Caco-2 (cell line): ENCODE data around the gene LSM4. TPM values are rescaled to one million over a fixed set of nuclear protein-coding genes. Genes with fewer than 3 reads are reported as not detected.

ENCODE experiments used
- BruUV-seq: library from RNA; stranded (reverse); fragments of 400-500 nt; replicated peaks from 2 replicates; lab custom pipeline; 2021; lab: Mats Ljungman, UMichigan
- CTCF ChIA-PET: fragments of 300-600 bp; sonication (Branson Sonifier 250); formaldehyde crosslinking; loops from one replicate; lab custom pipeline; 2022; ENCODE audit warnings: antibody characterized with exemption; lab: Charles Lee
- POLR2A ChIA-PET: fragments of 300-600 bp; sonication (Branson Sonifier 250); formaldehyde crosslinking; loops from one replicate; lab custom pipeline; 2022; ENCODE audit warnings: antibody characterized with exemption; lab: Charles Lee
- DNase-seq, 2 experiments: peaks; one replicate each; pipeline versions ENCODE4 v3.0.0 to v3.0.0-alpha.2; 2020 to 2022
- H3K27me3 ChIP-seq: replicated peaks from 2 replicates; pipeline ENCODE4 v1.6.0; 2011; ENCODE audit warnings: low read length; ENCODE audit not compliant: control insufficient read depth, insufficient read depth
- H3K36me3 ChIP-seq: 2 replicates; pipeline ENCODE4 v1.5.1; 2011; ENCODE audit warnings: low read length; ENCODE audit not compliant: control insufficient read depth, insufficient read depth
- H3K4me1 ChIP-seq: fragments of 250-450 bp; sonication (Bioruptor Pico); 2 replicates; pipeline ENCODE4 v1.5.1; 2020; ENCODE audit warnings: mild to moderate bottlenecking
- H3K4me3 ChIP-seq: 2 replicates; pipeline ENCODE4 v1.5.1; 2011; ENCODE audit warnings: low read depth, mild to moderate bottlenecking, control low read depth, low read length
- H3K9me3 ChIP-seq: fragments of 250-450 bp; sonication (Bioruptor Pico); 2 replicates; pipeline ENCODE4 v1.5.1; 2020; ENCODE audit warnings: mild to moderate bottlenecking, moderate library complexity
- H3K27ac Mint-ChIP-seq: one replicate; pipeline ENCODE4 v1.8.0; 2022; ENCODE audit warnings: mixed read lengths; ENCODE audit not compliant: unreplicated experiment
- H3K27me3 Mint-ChIP-seq: one replicate; pipeline ENCODE4 v1.8.0; 2022; ENCODE audit warnings: mixed read lengths; ENCODE audit not compliant: insufficient read depth, unreplicated experiment
- H3K36me3 Mint-ChIP-seq: one replicate; pipeline ENCODE4 v1.8.0; 2022; ENCODE audit warnings: mild to moderate bottlenecking, mixed read lengths; ENCODE audit not compliant: insufficient read depth, unreplicated experiment
- H3K4me1 Mint-ChIP-seq: one replicate; pipeline ENCODE4 v1.8.0; 2022; ENCODE audit warnings: low read depth, mixed read lengths; ENCODE audit not compliant: unreplicated experiment
- H3K4me3 Mint-ChIP-seq: one replicate; pipeline ENCODE4 v1.8.0; 2022; ENCODE audit warnings: mild to moderate bottlenecking, moderate library complexity, mixed read lengths; ENCODE audit not compliant: unreplicated experiment
- H3K9me3 Mint-ChIP-seq: one replicate; pipeline ENCODE4 v1.8.0; 2022; ENCODE audit warnings: mixed read lengths; ENCODE audit not compliant: unreplicated experiment
- intact Hi-C: fragments of 100-400 bp; cut with micrococcal nuclease; formaldehyde crosslinking; loops from one replicate; pipeline ENCODE4 v1.10.0; 2022; ENCODE audit not compliant: unreplicated experiment
- total RNA-seq: library from RNA; stranded (reverse); gene quantifications from 2 replicates; pipeline ENCODE4 v1.2.3, GENCODE V29; 2022
- TF ChIP-seq, protein P1 (sequence below), 2 experiments: fragments of 200-600 bp in 1 of 2; IDR thresholded peaks; 1 replicate in 1 of 2; 2 replicates in 1 of 2; pipeline versions ENCODE4 v1.5.1 to v1.8.0; 2011 to 2022; ENCODE audit warnings: antibody characterized with exemption in 1 of 2, control low read depth in 1 of 2, inconsistent platforms in 1 of 2, low read depth in 1 of 2, low read length in 1 of 2, mild to moderate bottlenecking in 1 of 2, moderate library complexity in 1 of 2; ENCODE audit not compliant: insufficient read depth in 1 of 2, severe bottlenecking in 1 of 2, unreplicated experiment in 1 of 2

Gene LSM4
- total RNA-seq, 1 experiment from 2014 or later = 184 TPM

DNA sequence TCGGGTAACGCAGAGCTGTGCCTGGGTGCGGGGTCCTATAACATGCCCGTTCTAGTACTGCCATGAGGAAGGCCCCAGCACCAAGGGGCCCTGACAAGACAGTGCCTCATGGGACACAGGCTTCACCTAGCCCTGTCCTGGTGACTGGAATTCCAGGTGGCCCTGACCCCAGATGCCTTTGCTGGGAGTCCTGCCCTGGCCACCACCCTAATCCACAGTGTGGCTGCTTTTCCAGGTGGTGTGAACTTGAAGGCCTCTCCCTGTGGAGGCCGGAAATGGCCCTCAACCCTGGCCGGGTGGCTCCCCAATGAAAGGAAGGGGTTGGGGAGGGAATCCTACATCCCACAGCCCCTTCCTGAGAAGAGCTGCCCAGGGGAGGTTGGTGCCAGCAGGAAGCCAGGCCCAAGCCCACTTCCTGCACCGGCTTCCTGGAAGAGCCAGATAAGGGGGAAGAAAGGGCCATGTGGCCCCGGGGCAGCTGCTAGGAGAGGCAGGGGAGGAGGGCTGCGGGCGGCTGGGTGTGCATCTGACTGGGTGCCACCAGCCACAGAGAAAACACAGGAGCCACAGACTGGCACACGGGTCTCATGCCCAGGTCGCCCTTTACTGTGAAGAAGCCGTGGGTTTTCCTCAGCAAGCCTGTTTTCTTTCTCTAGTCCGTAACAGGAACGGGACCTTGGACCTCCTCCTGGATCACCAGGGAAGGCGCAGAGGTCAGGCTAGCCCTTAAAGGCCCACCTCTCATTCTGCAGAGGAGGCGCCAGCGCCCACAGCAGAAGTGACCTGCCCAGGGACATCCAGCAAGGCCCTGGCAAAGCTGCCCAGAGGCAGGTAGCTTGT lies 4.7 kb downstream of the LSM4 start:
- Mint-ChIP-seq H3K9me3 (no peaks in the 10 kb centered on the region), H3K4me3 (no peak overlapping the region), H3K36me3 (peaks cover 19% of the 10 kb centered on the region), H3K27ac (peak overlapping the region; percentile 66), H3K4me1 (peaks cover 27% of the 10 kb centered on the region), H3K27me3 (no peaks in the 10 kb centered on the region)
- no peaks in the 10 kb centered on the region for H3K36me3 ChIP-seq
- no peaks in the 10 kb centered on the region for H3K9me3 ChIP-seq
- ChIA-PET POLR2A (interaction anchor here (0.9 to 1.2 kb wide), 2 partner anchors 37 to 39 kb away, joined by 3 to 6 read pairs; partner anchors contain the start of gene JUND), CTCF (interaction anchor here (3.2 kb wide), 1 partner anchor 39 kb away, joined by 11 read pairs; no protein-coding TSS in a partner anchor)
- no TSS peak for BruUV-seq
- intact Hi-C loops = no loop called here
- H3K27me3 ChIP-seq = no peaks in the 10 kb centered on the region
- TF ChIP-seq, protein P1, sequence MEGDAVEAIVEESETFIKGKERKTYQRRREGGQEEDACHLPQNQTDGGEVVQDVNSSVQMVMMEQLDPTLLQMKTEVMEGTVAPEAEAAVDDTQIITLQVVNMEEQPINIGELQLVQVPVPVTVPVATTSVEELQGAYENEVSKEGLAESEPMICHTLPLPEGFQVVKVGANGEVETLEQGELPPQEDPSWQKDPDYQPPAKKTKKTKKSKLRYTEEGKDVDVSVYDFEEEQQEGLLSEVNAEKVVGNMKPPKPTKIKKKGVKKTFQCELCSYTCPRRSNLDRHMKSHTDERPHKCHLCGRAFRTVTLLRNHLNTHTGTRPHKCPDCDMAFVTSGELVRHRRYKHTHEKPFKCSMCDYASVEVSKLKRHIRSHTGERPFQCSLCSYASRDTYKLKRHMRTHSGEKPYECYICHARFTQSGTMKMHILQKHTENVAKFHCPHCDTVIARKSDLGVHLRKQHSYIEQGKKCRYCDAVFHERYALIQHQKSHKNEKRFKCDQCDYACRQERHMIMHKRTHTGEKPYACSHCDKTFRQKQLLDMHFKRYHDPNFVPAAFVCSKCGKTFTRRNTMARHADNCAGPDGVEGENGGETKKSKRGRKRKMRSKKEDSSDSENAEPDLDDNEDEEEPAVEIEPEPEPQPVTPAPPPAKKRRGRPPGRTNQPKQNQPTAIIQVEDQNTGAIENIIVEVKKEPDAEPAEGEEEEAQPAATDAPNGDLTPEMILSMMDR (IDR thresholded peaks at IDR 0.05; ENCODE audit: insufficient read depth in 1 of 2, low read depth in 1 of 2, low read length in 1 of 2, severe bottlenecking in 1 of 2, unreplicated experiment in 1 of 2) = no peak
- peaks cover 34% of the 10 kb centered on the region for H3K4me1 ChIP-seq
- H3K4me3 ChIP-seq = no peak overlapping the region
- no peak for DNase-seq

- Mint-ChIP-seq H3K9me3 (no peaks in the 10 kb centered on the region), H3K4me1 (no peaks in the 10 kb centered on the region), H3K4me3 (no peak overlapping the region), H3K36me3 (peaks cover 20% of the 10 kb centered on the region), H3K27ac (no peak overlapping the region), H3K27me3 (no peaks in the 10 kb centered on the region)
- H3K4me3 ChIP-seq = no peak overlapping the region
- intact Hi-C loops = no loop called here
- H3K27me3 ChIP-seq = no peaks in the 10 kb centered on the region
- no peak for DNase-seq
- H3K4me1 ChIP-seq = peaks cover 40% of the 10 kb centered on the region
- no peaks in the 10 kb centered on the region for H3K9me3 ChIP-seq
- ChIA-PET CTCF (no interaction called here), POLR2A (no interaction called here)
- TF ChIP-seq, protein P1 (IDR thresholded peaks at IDR 0.05; ENCODE audit: insufficient read depth in 1 of 2, low read depth in 1 of 2, low read length in 1 of 2, severe bottlenecking in 1 of 2, unreplicated experiment in 1 of 2) = no peak
- H3K36me3 ChIP-seq = peaks cover 2% of the 10 kb centered on the region; the same call in 1 of the 2 replicates
- no TSS peak for BruUV-seq
Observed at GRCh38 chr19:18313398-18313797, 9.5 kb downstream of the LSM4 start.

- Mint-ChIP-seq H3K4me1 (no peaks in the 10 kb centered on the region), H3K4me3 (no peak overlapping the region), H3K36me3 (peaks cover 26% of the 10 kb centered on the region), H3K27ac (no peak overlapping the region), H3K9me3 (no peaks in the 10 kb centered on the region), H3K27me3 (no peaks in the 10 kb centered on the region)
- Histone ChIP-seq H3K36me3 (peaks cover 2% of the 10 kb centered on the region; the same call in 1 of the 2 replicates), H3K9me3 (no peaks in the 10 kb centered on the region), H3K4me1 (peaks cover 32% of the 10 kb centered on the region), H3K27me3 (no peaks in the 10 kb centered on the region), H3K4me3 (no peak overlapping the region)
- no peak for DNase-seq
- BruUV-seq = no TSS peak
- TF ChIP-seq, protein P1 (IDR thresholded peaks at IDR 0.05; ENCODE audit: insufficient read depth in 1 of 2, low read depth in 1 of 2, low read length in 1 of 2, severe bottlenecking in 1 of 2, unreplicated experiment in 1 of 2) = no peak
- ChIA-PET CTCF (no interaction called here), POLR2A (interaction anchor here (0.9 kb wide), 1 partner anchor 31 kb away, joined by 3 read pairs; the partner anchor contains the start of gene JUND)
- intact Hi-C loops = no loop called here
Observed at GRCh38 chr19:18312092-18312534, 10.8 kb downstream of the LSM4 start.
